Esophagus squamous epithelium (tissue), 5 donors: ENCODE results near the gene RABGAP1L. TPM values are rescaled to one million over a fixed set of nuclear protein-coding genes. Genes with fewer than 3 reads are reported as not detected.
"Not testable (repeated sequence)": the region's sequence is repeated elsewhere in the genome, so short reads cannot be mapped to it uniquely, and the experiment has no call there.

ENCODE experiments used
- DNase-seq: peaks from one replicate; lab custom pipeline; 2025; lab: John Stamatoyannopoulos, UW
- H3K27ac ChIP-seq, 4 donors: fragments of 200-600 bp; sonication (generic); one replicate each; pipeline ENCODE4 v1.5.1; 2016 to 2019; ENCODE audit warnings: mild to moderate bottlenecking in 1 of 4
- H3K27me3 ChIP-seq, 4 donors: fragments of 200-600 bp; sonication (generic); 1 replicate in 3 of 4; 2 replicates in 1 of 4; pipeline versions ENCODE4 v1.5.1 to v1.6.0; 2017 to 2021; ENCODE audit warnings: antibody characterized with exemption in 1 of 4
- H3K36me3 ChIP-seq, 3 donors: fragments of 200-600 bp; sonication (generic); one replicate each; pipeline ENCODE4 v1.5.1; 2016 to 2019
- H3K4me1 ChIP-seq, 3 donors: fragments of 200-600 bp; sonication (generic); one replicate each; pipeline ENCODE4 v1.5.1; 2017 to 2019
- H3K4me3 ChIP-seq, 4 donors: fragments of 200-600 bp; sonication (generic); 1 replicate in 3 of 4; 2 replicates in 1 of 4; pipeline ENCODE4 v1.5.1; 2016 to 2019; ENCODE audit warnings: mild to moderate bottlenecking in 2 of 4, moderate library complexity in 1 of 4
- H3K9me3 ChIP-seq, 3 donors: fragments of 200-600 bp; sonication (generic); one replicate each; pipeline ENCODE4 v1.5.1; 2016 to 2019
- CTCF ChIP-seq, 6 experiments: fragments of 450-650 bp in 4 of 6; fragments of 200-600 bp in 2 of 6; sonication (generic) in 2 of 6; IDR thresholded peaks; one replicate each; pipeline ENCODE4 v1.5.1; 2016 to 2019; ENCODE audit warnings: antibody characterized with exemption in 6 of 6, mild to moderate bottlenecking in 4 of 6, moderate library complexity in 4 of 6
- POLR2A ChIP-seq, 4 donors: fragments of 450-650 bp; IDR thresholded peaks; one replicate each; pipeline ENCODE4 v1.6.1; 2017; ENCODE audit warnings: antibody characterized with exemption in 4 of 4, mild to moderate bottlenecking in 4 of 4, moderate library complexity in 3 of 4
- WGBS, 2 donors: methylation state at CpG; one replicate each; pipeline ENCODE4 v1.1.5; 2018; 5-methylcytosine and 5-hydroxymethylcytosine counted together
- intact Hi-C: fragments of 100-400 bp; cut with DNase I; formaldehyde crosslinking; loops from one replicate; pipeline ENCODE4 v1.15.0; 2022
- total RNA-seq, 4 donors: library from RNA; depleted of rRNA; stranded (reverse); fragments of >200 nt; gene quantifications; one replicate each; pipeline ENCODE4 v1.1.0, GENCODE V29; 2016
- donor health status: DM: yes; HTN: yes; CAD: no.

Gene RABGAP1L
- total RNA-seq, 4 donors from 2014 or later = 35.7 to 45.6 (median 41.0) TPM

- TF ChIP-seq POLR2A (IDR thresholded peaks at IDR 0.05) (no peak), CTCF (IDR thresholded peaks at IDR 0.05) (no peak)
- no peaks in the 10 kb centered on the region for H3K27me3 ChIP-seq
- intact Hi-C loops = no loop called here
- H3K4me3 ChIP-seq = no peak overlapping the region
- no peak overlapping the region for H3K27ac ChIP-seq
- DNase-seq = no peak
- 50 to 61% methylated on average over 1 of the region's 1 CpG for WGBS, 2 donors
- H3K36me3 ChIP-seq = no peaks in the 10 kb centered on the region
- H3K4me1 ChIP-seq = no peaks in the 10 kb centered on the region
- H3K9me3 ChIP-seq = no peaks in the 10 kb centered on the region
These were observed 321.0 kb downstream of the RABGAP1L start for GRCh38 chr1:174480324-174480723.

DNA sequence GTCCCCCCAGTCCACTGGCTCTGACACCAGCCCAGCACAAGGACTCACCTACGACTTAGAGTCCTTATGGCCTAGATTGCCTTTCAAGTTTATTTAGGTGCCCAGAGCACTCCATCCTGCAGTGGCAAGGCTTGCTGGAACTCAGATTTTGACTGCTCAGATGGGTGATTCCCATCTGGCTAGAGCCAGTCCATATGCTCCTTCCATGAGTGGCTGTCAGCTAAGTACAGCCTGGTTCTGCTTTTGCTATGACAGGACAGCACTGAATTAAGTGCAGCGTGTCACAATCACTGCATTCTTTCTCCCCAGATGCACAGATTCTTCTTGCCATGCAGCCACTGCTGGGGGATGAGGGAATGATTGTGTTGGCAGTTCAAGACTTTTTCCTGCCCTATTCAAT lies 332.3 kb downstream of the RABGAP1L start:
- no peaks in the 10 kb centered on the region for H3K36me3 ChIP-seq
- H3K27ac ChIP-seq = no peak overlapping the region
- TF ChIP-seq POLR2A (IDR thresholded peaks at IDR 0.05) (no peak), CTCF (IDR thresholded peaks at IDR 0.05) (no peak)
- H3K4me3 ChIP-seq = no peak overlapping the region
- no peaks in the 10 kb centered on the region for H3K4me1 ChIP-seq
- no peaks in the 10 kb centered on the region for H3K9me3 ChIP-seq
- no peaks in the 10 kb centered on the region for H3K27me3 ChIP-seq
- 90 to 95% methylated on average over 2 of the region's 2 CpGs for WGBS, 2 donors
- no peak for DNase-seq
- intact Hi-C loops = no loop called here

GRCh38 chr1:174497478-174497877 lies 338.2 kb downstream of the RABGAP1L start:
- DNase-seq = no peak
- Histone ChIP-seq H3K36me3 (no peaks in the 10 kb centered on the region), H3K4me3 (no peak overlapping the region), H3K9me3 (no peaks in the 10 kb centered on the region), H3K27me3 (no peaks in the 10 kb centered on the region), H3K27ac (no peak overlapping the region), H3K4me1 (no peaks in the 10 kb centered on the region)
- intact Hi-C loops = no loop called here
- TF ChIP-seq CTCF (IDR thresholded peaks at IDR 0.05) = no peak
- no peak for TF ChIP-seq POLR2A (IDR thresholded peaks at IDR 0.05)

GRCh38 chr1:174516755-174517154 lies 357.4 kb downstream of the RABGAP1L start:
- WGBS, 2 donors = 91 to 95% methylated on average over 6 of the region's 6 CpGs
- H3K4me3 ChIP-seq, intact Hi-C loops, H3K27me3 ChIP-seq, H3K4me1 ChIP-seq, H3K36me3 ChIP-seq, H3K9me3 ChIP-seq, DNase-seq, H3K27ac ChIP-seq: not testable (repeated sequence)

DNA sequence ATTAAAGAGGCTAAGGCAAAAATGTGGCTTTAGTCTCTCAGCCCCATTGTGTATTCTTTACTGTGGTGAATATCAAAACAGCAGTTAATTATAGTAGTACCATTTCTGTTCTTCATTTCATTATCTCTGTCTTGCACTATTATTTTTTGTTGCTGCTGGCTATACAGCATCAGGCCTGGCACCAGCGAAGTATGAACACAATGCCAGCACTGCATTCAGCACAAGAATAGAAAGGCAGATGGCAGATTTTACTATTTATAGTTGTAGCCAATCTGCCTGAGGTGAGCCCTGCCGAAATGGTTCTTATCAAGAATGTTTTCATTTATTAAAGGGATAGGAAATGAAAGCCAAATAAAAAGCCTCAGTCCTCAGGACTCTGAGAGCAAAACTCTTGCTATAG lies 360.5 kb downstream of the RABGAP1L start:
- H3K27me3 ChIP-seq = no peaks in the 10 kb centered on the region
- intact Hi-C loops = no loop called here
- no peaks in the 10 kb centered on the region for H3K36me3 ChIP-seq
- H3K4me1 ChIP-seq = no peaks in the 10 kb centered on the region
- peaks cover 0 to 8% (median 0%) of the 10 kb centered on the region in 3 donors for H3K9me3 ChIP-seq
- H3K27ac ChIP-seq = no peak overlapping the region
- no peak for TF ChIP-seq CTCF (IDR thresholded peaks at IDR 0.05)
- DNase-seq = no peak
- no peak overlapping the region for H3K4me3 ChIP-seq
- 21 to 32% methylated on average over 2 of the region's 2 CpGs for WGBS, 2 donors

DNA sequence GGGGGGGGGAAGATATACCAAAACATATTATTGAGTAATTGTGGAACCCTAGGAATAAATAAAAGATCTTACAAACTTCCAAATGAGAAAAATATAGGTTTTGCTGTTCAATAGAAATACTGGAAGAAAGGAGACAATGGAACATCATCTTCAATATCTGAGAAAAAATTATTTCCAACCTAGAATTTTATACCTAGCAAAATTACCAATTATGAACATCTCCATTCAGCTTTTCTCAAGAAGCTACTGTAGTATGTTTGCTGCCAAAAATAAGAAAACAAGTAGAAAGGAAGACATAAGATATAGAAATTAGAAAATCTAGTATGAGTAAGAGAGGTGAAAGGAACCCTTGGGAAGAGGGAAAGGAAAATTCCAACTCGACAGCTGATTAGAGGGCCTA lies 372.4 kb downstream of the RABGAP1L start:
- TF ChIP-seq CTCF (IDR thresholded peaks at IDR 0.05) (no peak), POLR2A (IDR thresholded peaks at IDR 0.05) (no peak)
- no peaks in the 10 kb centered on the region for H3K27me3 ChIP-seq
- DNase-seq = no peak
- WGBS, 2 donors = 93 to 96% methylated on average over 1 of the region's 1 CpG
- intact Hi-C loops = no loop called here
- peaks cover 0 to 23% (median 0%) of the 10 kb centered on the region in 3 donors for H3K9me3 ChIP-seq
- no peak overlapping the region for H3K4me3 ChIP-seq
- no peaks in the 10 kb centered on the region for H3K36me3 ChIP-seq
- H3K4me1 ChIP-seq = no peaks in the 10 kb centered on the region
- no peak overlapping the region for H3K27ac ChIP-seq
